CD4-positive, alpha-beta memory T cell (primary cell): ENCODE results near the gene NFATC2IP. TPM values are rescaled to one million over a fixed set of nuclear protein-coding genes. Genes with fewer than 3 reads are reported as not detected.
"Not testable (repeated sequence)": the region's sequence is repeated elsewhere in the genome, so short reads cannot be mapped to it uniquely, and the experiment has no call there.

Source experiments
- CTCF ChIA-PET: fragments of 350-600 bp; sonication (Branson Sonifier 250); formaldehyde crosslinking; loops from one replicate; lab custom pipeline; 2021; ENCODE audit warnings: inconsistent platforms; ENCODE audit not compliant: partially characterized antibody; lab: Charles Lee
- POLR2A ChIA-PET: fragments of 350-600 bp; sonication (Branson Sonifier 250); formaldehyde crosslinking; loops from one replicate; lab custom pipeline; 2021; ENCODE audit not compliant: partially characterized antibody; lab: Charles Lee
- DNase-seq, 5 donors: peaks; one replicate each; pipeline versions ENCODE4 v3.0.0 to v3.0.0-alpha.2; 2020 to 2022; ENCODE audit warnings: mixed read lengths in 1 of 5
- H3K27ac ChIP-seq: one replicate; pipeline ENCODE4 v1.7.0; 2013; ENCODE audit warnings: low read depth, low read length
- H3K27me3 ChIP-seq: 2 replicates; pipeline ENCODE4 v1.7.0; 2013; ENCODE audit warnings: mild to moderate bottlenecking, low read length, moderate library complexity; ENCODE audit not compliant: insufficient read depth
- H3K36me3 ChIP-seq: 2 replicates; pipeline ENCODE4 v1.7.0; 2013; ENCODE audit warnings: mild to moderate bottlenecking, low read length, moderate library complexity; ENCODE audit not compliant: insufficient read depth
- H3K4me1 ChIP-seq: 2 replicates; pipeline ENCODE4 v1.7.0; 2013; ENCODE audit warnings: mild to moderate bottlenecking, low read length, moderate library complexity; ENCODE audit not compliant: insufficient read depth
- H3K4me3 ChIP-seq, 2 donors: one replicate each; pipeline ENCODE4 v1.7.0; 2013; ENCODE audit warnings: low read length in 2 of 2, mild to moderate bottlenecking in 1 of 2
- H3K9me3 ChIP-seq, 2 donors: one replicate each; pipeline ENCODE4 v1.7.0; 2013; ENCODE audit warnings: low read length in 2 of 2, control low read depth in 1 of 2; ENCODE audit not compliant: control insufficient read depth in 1 of 2
- H3K27ac Mint-ChIP-seq, 7 donors: one replicate each; pipeline ENCODE4 v1.8.0; 2020 to 2021; ENCODE audit warnings: mixed read lengths in 7 of 7, mild to moderate bottlenecking in 6 of 7, inconsistent platforms in 3 of 7, moderate library complexity in 3 of 7
- H3K27me3 Mint-ChIP-seq, 2 donors: one replicate each; pipeline ENCODE4 v1.8.0; 2020 to 2021; ENCODE audit warnings: mixed read lengths in 2 of 2
- H3K36me3 Mint-ChIP-seq, 2 donors: one replicate each; pipeline ENCODE4 v1.8.0; 2020 to 2021; ENCODE audit warnings: mixed read lengths in 2 of 2, inconsistent platforms in 1 of 2, mild to moderate bottlenecking in 1 of 2
- H3K4me1 Mint-ChIP-seq, 4 donors: one replicate each; pipeline ENCODE4 v1.8.0; 2020 to 2021; ENCODE audit warnings: mixed read lengths in 4 of 4, mild to moderate bottlenecking in 1 of 4
- H3K4me3 Mint-ChIP-seq, 8 donors: one replicate each; pipeline ENCODE4 v1.8.0; 2020 to 2021; ENCODE audit warnings: mixed read lengths in 8 of 8, mild to moderate bottlenecking in 7 of 8, moderate library complexity in 6 of 8, inconsistent platforms in 3 of 8
- H3K9me3 Mint-ChIP-seq, 8 donors: one replicate each; pipeline ENCODE4 v1.8.0; 2020 to 2021; ENCODE audit warnings: mixed read lengths in 8 of 8, mild to moderate bottlenecking in 5 of 8, inconsistent platforms in 3 of 8, moderate library complexity in 1 of 8
- intact Hi-C: fragments of 100-400 bp; cut with micrococcal nuclease; formaldehyde crosslinking; loops from one replicate; pipeline ENCODE4 v1.15.1; 2023
- polyA plus RNA-seq, 2 donors: library from polyadenylated mRNA; unstranded; fragments of 300-500 nt; fragmentation: Illumina TruSeq; gene quantifications; one replicate each; pipeline ENCODE4 v1.2.3, GENCODE V29; 2021
- total RNA-seq, 2 experiments: library from RNA; stranded (reverse); gene quantifications; one replicate each; pipeline ENCODE4 v1.2.3, GENCODE V29; 2021

The NFATC2IP gene
- total and polyA plus RNA-seq, 4 experiments from 2014 or later = 29.3 to 115 (median 67.4) TPM

- H3K4me1 Mint-ChIP-seq = peaks cover 0 to 5% (median under 1%) of the 10 kb centered on the region in 4 donors
- no peak overlapping the region for H3K27ac Mint-ChIP-seq
- no peak overlapping the region for H3K4me3 Mint-ChIP-seq
- ChIA-PET POLR2A (no interaction called here), CTCF (interaction anchor here (1.2 kb wide), 1 partner anchor 13 kb away, joined by 5 read pairs; no protein-coding TSS in a partner anchor)
- no peaks in the 10 kb centered on the region for H3K9me3 ChIP-seq
- H3K4me3 ChIP-seq = no peak overlapping the region
- no peak overlapping the region for H3K27ac ChIP-seq
- H3K36me3 Mint-ChIP-seq = peaks cover 24 to 58% of the 10 kb centered on the region in 2 donors
- peaks cover 41% of the 10 kb centered on the region for H3K36me3 ChIP-seq
- intact Hi-C loops = no loop called here
- H3K27me3 Mint-ChIP-seq = no peaks in the 10 kb centered on the region
- H3K27me3 ChIP-seq = no peaks in the 10 kb centered on the region
- H3K9me3 Mint-ChIP-seq = no peaks in the 10 kb centered on the region
- no peak for DNase-seq
- H3K4me1 ChIP-seq = no peaks in the 10 kb centered on the region
Measured at GRCh38 chr16:28964496-28964895, 13.8 kb downstream of the NFATC2IP start.

- ChIA-PET CTCF (interaction anchor here (1.1 to 4.2 kb wide), 2 partner anchors 11 to 93 kb away, joined by 5 to 29 read pairs; no protein-coding TSS in a partner anchor), POLR2A (interaction anchor here (1.4 kb wide), 1 partner anchor 10 kb away, joined by 5 read pairs; no protein-coding TSS in a partner anchor)
- H3K36me3 ChIP-seq = peaks cover 30% of the 10 kb centered on the region
- no peak overlapping the region for H3K4me3 ChIP-seq
- Mint-ChIP-seq H3K4me1 (no peaks in the 10 kb centered on the region), H3K27me3 (no peaks in the 10 kb centered on the region), H3K9me3 (no peaks in the 10 kb centered on the region), H3K36me3 (peaks cover 13 to 38% of the 10 kb centered on the region in 2 donors), H3K4me3 (no peak overlapping the region), H3K27ac (peak overlapping the region in 2 of 7 donors; percentile 42 to 61)
- no peaks in the 10 kb centered on the region for H3K9me3 ChIP-seq
- no peak for DNase-seq
- H3K27me3 ChIP-seq = no peaks in the 10 kb centered on the region
- H3K27ac ChIP-seq = no peak overlapping the region
- intact Hi-C loops = no loop called here
- no peaks in the 10 kb centered on the region for H3K4me1 ChIP-seq
Measured at GRCh38 chr16:28967156-28967555, 16.4 kb downstream of the NFATC2IP start.

- POLR2A ChIA-PET, H3K4me1 ChIP-seq, H3K27me3 ChIP-seq, H3K9me3 ChIP-seq, H3K36me3 ChIP-seq, H3K4me3 Mint-ChIP-seq, H3K27ac ChIP-seq, CTCF ChIA-PET, H3K4me3 ChIP-seq, intact Hi-C loops, H3K27me3 Mint-ChIP-seq, DNase-seq, H3K9me3 Mint-ChIP-seq: not testable (repeated sequence)
- H3K36me3 Mint-ChIP-seq = peaks cover 6 to 21% of the 10 kb centered on the region in 2 donors
- H3K4me1 Mint-ChIP-seq = peaks cover 6 to 12% (median 9%) of the 10 kb centered on the region in 4 donors
- H3K27ac Mint-ChIP-seq = peak overlapping the region in 4 of 7 donors; percentile 1 to 62 (median 26)
Measured at GRCh38 chr16:28969696-28970095, 19.0 kb downstream of the NFATC2IP start.

- no peaks in the 10 kb centered on the region for H3K27me3 ChIP-seq
- peaks cover 29 to 45% (median 36%) of the 10 kb centered on the region in 4 donors for H3K4me1 Mint-ChIP-seq
- DNase-seq = no peak
- peaks cover 2% of the 10 kb centered on the region for H3K36me3 ChIP-seq
- H3K36me3 Mint-ChIP-seq = peaks cover 12 to 24% of the 10 kb centered on the region in 2 donors
- H3K9me3 Mint-ChIP-seq = no peaks in the 10 kb centered on the region
- H3K4me3 Mint-ChIP-seq = peak overlapping the region; percentile 97 to 99 (median 98)
- CTCF ChIA-PET = interaction anchor here (0.8 to 2.6 kb wide), 19 partner anchors 9 to 141 kb away, joined by 3 to 23 read pairs (median 4); partner anchors contain the start of gene LAT
- peak overlapping the region; percentile 93 to 99 (median 97) for H3K27ac Mint-ChIP-seq
- POLR2A ChIA-PET = interaction anchor here (0.6 to 7.3 kb wide), 20 partner anchors 12 to 797 kb away, joined by 3 to 155 read pairs (median 4); partner anchors contain the start of genes ATXN2L, LAT, NFATC2IP and RABEP2
- H3K27me3 Mint-ChIP-seq = no peaks in the 10 kb centered on the region
- peak overlapping the region; percentile 71 for H3K27ac ChIP-seq
- H3K4me3 ChIP-seq = peak overlapping the region; percentile 65 to 91
- H3K4me1 ChIP-seq = peaks cover 32% of the 10 kb centered on the region
- H3K9me3 ChIP-seq = no peaks in the 10 kb centered on the region
- intact Hi-C loops = loop anchor here (1.0 to 2.0 kb wide), 5 partner anchors 11 to 150 kb away; partner anchors contain the start of genes LAT, NFATC2IP and RABEP2
Measured at GRCh38 chr16:28974007-28974436, 23.3 kb downstream of the NFATC2IP start.

GRCh38 chr16:28974437-28975157 is 23.9 kb downstream of the NFATC2IP start, which contains the start of gene SPNS1:
SPNS1 (plus strand) TSS chr16:28974778; CDS start chr16:28975152, 374 bp downstream.
- Mint-ChIP-seq H3K4me3 (peak within 1 kb of the TSS; percentile 97 to 99 (median 98)), H3K9me3 (no peaks in the 10 kb centered on the region), H3K27ac (peak within 1 kb of the TSS; percentile 93 to 99 (median 97)), H3K27me3 (no peaks in the 10 kb centered on the region), H3K36me3 (peaks cover 12 to 24% of the 10 kb centered on the region in 2 donors), H3K4me1 (peaks cover 29 to 45% (median 36%) of the 10 kb centered on the region in 4 donors)
- Histone ChIP-seq H3K27me3 (no peaks in the 10 kb centered on the region), H3K27ac (peak within 1 kb of the TSS; percentile 71), H3K9me3 (no peaks in the 10 kb centered on the region), H3K36me3 (peaks cover 7% of the 10 kb centered on the region), H3K4me3 (peak within 1 kb of the TSS; percentile 65 to 91), H3K4me1 (peaks cover 32% of the 10 kb centered on the region)
- intact Hi-C loops = loop anchor here (1.0 to 2.0 kb wide), 5 partner anchors 11 to 150 kb away; partner anchors contain the start of genes LAT, NFATC2IP and RABEP2
- POLR2A ChIA-PET = interaction anchor here (0.6 to 7.3 kb wide), 20 partner anchors 12 to 798 kb away, joined by 3 to 155 read pairs (median 4); partner anchors contain the start of genes ATXN2L, LAT, NFATC2IP and RABEP2
- peak; percentile 84 to 90 (median 86) for DNase-seq
- CTCF ChIA-PET = interaction anchor here (0.9 to 2.6 kb wide), 16 partner anchors 8 to 140 kb away, joined by 3 to 23 read pairs (median 4); partner anchors contain the start of gene LAT

- H3K9me3 ChIP-seq = no peaks in the 10 kb centered on the region
- H3K4me3 ChIP-seq = peak overlapping the region; percentile 65 to 91
- Mint-ChIP-seq H3K36me3 (peaks cover 12 to 24% of the 10 kb centered on the region in 2 donors), H3K4me1 (peaks cover 29 to 45% (median 36%) of the 10 kb centered on the region in 4 donors), H3K27me3 (no peaks in the 10 kb centered on the region), H3K9me3 (no peaks in the 10 kb centered on the region), H3K27ac (peak overlapping the region in 5 of 7 donors; percentile 73 to 99 (median 82)), H3K4me3 (peak overlapping the region; percentile 87 to 99 (median 98))
- intact Hi-C loops = loop anchor here (2.0 kb wide), 1 partner anchor 50 kb away; the partner anchor contains the start of gene RABEP2
- peaks cover 7% of the 10 kb centered on the region for H3K36me3 ChIP-seq
- H3K4me1 ChIP-seq = peaks cover 32% of the 10 kb centered on the region
- no peak for DNase-seq
- ChIA-PET CTCF (interaction anchor here (1.7 to 2.6 kb wide), 4 partner anchors 10 to 55 kb away, joined by 7 to 8 read pairs (median 8); partner anchors contain the start of gene LAT), POLR2A (interaction anchor here (0.6 to 7.3 kb wide), 6 partner anchors 11 to 152 kb away, joined by 3 to 155 read pairs (median 12); partner anchors contain the start of genes ATXN2L, LAT and RABEP2)
- H3K27ac ChIP-seq = peak overlapping the region; percentile 71
- H3K27me3 ChIP-seq = no peaks in the 10 kb centered on the region
Measured at GRCh38 chr16:28975158-28975599, 24.4 kb downstream of the NFATC2IP start.
